ENCODE data around the gene RNF157.
"Not testable (repeated sequence)": the region's sequence is repeated elsewhere in the genome, so short reads cannot be mapped to it uniquely, and the experiment has no call there.

Gene RNF157

GRCh38 chr17:76217081-76217480, 23.2 kb downstream of the RNF157 start:
- H3K36me3 ChIP-seq (ENCODE audit: control insufficient read depth in 4 of 4, insufficient read depth in 4 of 4, low read length in 3 of 4), result no peaks in the 10 kb centered on the region
- ChIA-PET POLR2A (no interaction called here), CTCF (interaction anchor here (0.7 to 1.7 kb wide), 6 partner anchors 9 to 56 kb away, joined by 3 to 4 read pairs (median 3); no protein-coding TSS in a partner anchor)
- H3K27ac ChIP-seq (ENCODE audit: insufficient read depth in 1 of 2, low read depth in 1 of 2, low read length in 2 of 2, poor library complexity in 1 of 2, severe bottlenecking in 2 of 2), result no peak overlapping the region
- H3K4me3 ChIP-seq (ENCODE audit: control insufficient read depth in 1 of 7, extremely low read depth in 1 of 7, insufficient read depth in 4 of 7, low read depth in 2 of 7, low read length in 6 of 7), result no peak overlapping the region
- H3K4me1 ChIP-seq (ENCODE audit: control extremely low read depth in 1 of 4, control insufficient read depth in 4 of 4, insufficient read depth in 4 of 4, low read length in 3 of 4), result no peaks in the 10 kb centered on the region
- no peaks in the 10 kb centered on the region for H3K9me3 ChIP-seq (ENCODE audit: control extremely low read depth in 1 of 5, control insufficient read depth in 4 of 5, insufficient read depth in 2 of 5, low read depth in 1 of 5, low read length in 4 of 5)
- peaks cover 0 to 3% (median 0%) of the 10 kb centered on the region in 5 experiments for H3K27me3 ChIP-seq (replicated peaks in 2 of 5; ENCODE audit: control insufficient read depth in 4 of 5, insufficient read depth in 5 of 5, low read length in 4 of 5)
- no CpG with 5 or more reads among the region's 3 CpGs for WGBS (ENCODE audit: insufficient coverage)
- DNase-seq, result no peak

- Histone ChIP-seq H3K27ac (ENCODE audit: insufficient read depth in 1 of 2, low read depth in 1 of 2, low read length in 2 of 2, poor library complexity in 1 of 2, severe bottlenecking in 2 of 2) (no peak overlapping the region), H3K36me3 (ENCODE audit: control insufficient read depth in 4 of 4, insufficient read depth in 4 of 4, low read length in 3 of 4) (no peaks in the 10 kb centered on the region), H3K4me1 (ENCODE audit: control extremely low read depth in 1 of 4, control insufficient read depth in 4 of 4, insufficient read depth in 4 of 4, low read length in 3 of 4) (no peaks in the 10 kb centered on the region), H3K9me3 (ENCODE audit: control extremely low read depth in 1 of 5, control insufficient read depth in 4 of 5, insufficient read depth in 2 of 5, low read depth in 1 of 5, low read length in 4 of 5) (no peaks in the 10 kb centered on the region), H3K4me3 (ENCODE audit: control insufficient read depth in 1 of 7, extremely low read depth in 1 of 7, insufficient read depth in 4 of 7, low read depth in 2 of 7, low read length in 6 of 7) (no peak overlapping the region), H3K27me3 (replicated peaks in 2 of 5; ENCODE audit: control insufficient read depth in 4 of 5, insufficient read depth in 5 of 5, low read length in 4 of 5) (peaks cover 0 to 3% (median 0%) of the 10 kb centered on the region in 5 experiments)
- DNase-seq, result no peak
- ChIA-PET CTCF (no interaction called here), POLR2A (no interaction called here)
- WGBS (ENCODE audit: insufficient coverage), result no CpG with 5 or more reads among the region's 2 CpGs
Observed at GRCh38 chr17:76213491-76213890, 26.8 kb downstream of the RNF157 start.

- H3K27me3 ChIP-seq (replicated peaks in 2 of 5; ENCODE audit: control insufficient read depth in 4 of 5, insufficient read depth in 5 of 5, low read length in 4 of 5), result no peaks in the 10 kb centered on the region
- CTCF ChIA-PET, result interaction anchor here (1.3 to 2.7 kb wide), 3 partner anchors 10 to 72 kb away, joined by 4 to 11 read pairs (median 4); no protein-coding TSS in a partner anchor
- H3K27ac ChIP-seq (ENCODE audit: insufficient read depth in 1 of 2, low read depth in 1 of 2, low read length in 2 of 2, poor library complexity in 1 of 2, severe bottlenecking in 2 of 2), result no peak overlapping the region
- H3K4me1 ChIP-seq (ENCODE audit: control extremely low read depth in 1 of 4, control insufficient read depth in 4 of 4, insufficient read depth in 4 of 4, low read length in 3 of 4), result no peaks in the 10 kb centered on the region
- H3K36me3 ChIP-seq (ENCODE audit: control insufficient read depth in 4 of 4, insufficient read depth in 4 of 4, low read length in 3 of 4), result no peaks in the 10 kb centered on the region
- DNase-seq, result no peak
- H3K9me3 ChIP-seq (ENCODE audit: control extremely low read depth in 1 of 5, control insufficient read depth in 4 of 5, insufficient read depth in 2 of 5, low read depth in 1 of 5, low read length in 4 of 5), result no peaks in the 10 kb centered on the region
- no peak overlapping the region for H3K4me3 ChIP-seq (ENCODE audit: control insufficient read depth in 1 of 7, extremely low read depth in 1 of 7, insufficient read depth in 4 of 7, low read depth in 2 of 7, low read length in 6 of 7)
- POLR2A ChIA-PET, result no interaction called here
- WGBS (ENCODE audit: insufficient coverage), result 100% methylated on average over 1 of the region's 1 CpG
Observed at GRCh38 chr17:76208120-76208519, 32.2 kb downstream of the RNF157 start.

- ChIA-PET CTCF (interaction anchor here (0.6 to 2.7 kb wide), 6 partner anchors 10 to 188 kb away, joined by 3 to 11 read pairs (median 4); no protein-coding TSS in a partner anchor), POLR2A (interaction anchor here (0.5 kb wide), 1 partner anchor 347 kb away, joined by 4 read pairs; no protein-coding TSS in a partner anchor)
- DNase-seq, result no peak
- H3K4me1 ChIP-seq (ENCODE audit: control extremely low read depth in 1 of 4, control insufficient read depth in 4 of 4, insufficient read depth in 4 of 4, low read length in 3 of 4), result no peaks in the 10 kb centered on the region
- no peaks in the 10 kb centered on the region for H3K27me3 ChIP-seq (replicated peaks in 2 of 5; ENCODE audit: control insufficient read depth in 4 of 5, insufficient read depth in 5 of 5, low read length in 4 of 5)
- H3K4me3 ChIP-seq (ENCODE audit: control insufficient read depth in 1 of 7, extremely low read depth in 1 of 7, insufficient read depth in 4 of 7, low read depth in 2 of 7, low read length in 6 of 7), result no peak overlapping the region
- H3K36me3 ChIP-seq (ENCODE audit: control insufficient read depth in 4 of 4, insufficient read depth in 4 of 4, low read length in 3 of 4), result no peaks in the 10 kb centered on the region
- H3K9me3 ChIP-seq (ENCODE audit: control extremely low read depth in 1 of 5, control insufficient read depth in 4 of 5, insufficient read depth in 2 of 5, low read depth in 1 of 5, low read length in 4 of 5), result no peaks in the 10 kb centered on the region
- H3K27ac ChIP-seq (ENCODE audit: insufficient read depth in 1 of 2, low read depth in 1 of 2, low read length in 2 of 2, poor library complexity in 1 of 2, severe bottlenecking in 2 of 2), result no peak overlapping the region
- WGBS (ENCODE audit: insufficient coverage), result 70% methylated on average over 2 of the region's 7 CpGs
Observed at GRCh38 chr17:76207275-76208059, 32.8 kb downstream of the RNF157 start.

GRCh38 chr17:76205542-76206144, 34.6 kb downstream of the RNF157 start:
- H3K4me3 ChIP-seq (ENCODE audit: control insufficient read depth in 1 of 7, extremely low read depth in 1 of 7, insufficient read depth in 4 of 7, low read depth in 2 of 7, low read length in 6 of 7); H3K9me3 ChIP-seq (ENCODE audit: control extremely low read depth in 1 of 5, control insufficient read depth in 4 of 5, insufficient read depth in 2 of 5, low read depth in 1 of 5, low read length in 4 of 5); H3K4me1 ChIP-seq (ENCODE audit: control extremely low read depth in 1 of 4, control insufficient read depth in 4 of 4, insufficient read depth in 4 of 4, low read length in 3 of 4); H3K27ac ChIP-seq (ENCODE audit: insufficient read depth in 1 of 2, low read depth in 1 of 2, low read length in 2 of 2, poor library complexity in 1 of 2, severe bottlenecking in 2 of 2); DNase-seq; H3K36me3 ChIP-seq (ENCODE audit: control insufficient read depth in 4 of 4, insufficient read depth in 4 of 4, low read length in 3 of 4); POLR2A ChIA-PET; H3K27me3 ChIP-seq (replicated peaks in 2 of 5; ENCODE audit: control insufficient read depth in 4 of 5, insufficient read depth in 5 of 5, low read length in 4 of 5): not testable (repeated sequence)
- 97% methylated on average over 6 of the region's 9 CpGs for WGBS (ENCODE audit: insufficient coverage)
- CTCF ChIA-PET, result interaction anchor here (1.0 to 1.5 kb wide), 3 partner anchors 12 to 85 kb away, joined by 3 read pairs; no protein-coding TSS in a partner anchor

GRCh38 chr17:76204277-76204676, 36.0 kb downstream of the RNF157 start:
- H3K4me3 ChIP-seq (ENCODE audit: control insufficient read depth in 1 of 7, extremely low read depth in 1 of 7, insufficient read depth in 4 of 7, low read depth in 2 of 7, low read length in 6 of 7), result no peak overlapping the region
- H3K36me3 ChIP-seq (ENCODE audit: control insufficient read depth in 4 of 4, insufficient read depth in 4 of 4, low read length in 3 of 4), result no peaks in the 10 kb centered on the region
- H3K27ac ChIP-seq (ENCODE audit: insufficient read depth in 1 of 2, low read depth in 1 of 2, low read length in 2 of 2, poor library complexity in 1 of 2, severe bottlenecking in 2 of 2), result no peak overlapping the region
- H3K27me3 ChIP-seq (replicated peaks in 2 of 5; ENCODE audit: control insufficient read depth in 4 of 5, insufficient read depth in 5 of 5, low read length in 4 of 5), result no peaks in the 10 kb centered on the region
- CTCF ChIA-PET, result no interaction called here
- no peak for DNase-seq
- H3K9me3 ChIP-seq (ENCODE audit: control extremely low read depth in 1 of 5, control insufficient read depth in 4 of 5, insufficient read depth in 2 of 5, low read depth in 1 of 5, low read length in 4 of 5), result no peaks in the 10 kb centered on the region
- H3K4me1 ChIP-seq (ENCODE audit: control extremely low read depth in 1 of 4, control insufficient read depth in 4 of 4, insufficient read depth in 4 of 4, low read length in 3 of 4), result no peaks in the 10 kb centered on the region
- 100% methylated on average over 1 of the region's 3 CpGs for WGBS (ENCODE audit: insufficient coverage)
- POLR2A ChIA-PET, result no interaction called here

GRCh38 chr17:76200354-76200753, 39.9 kb downstream of the RNF157 start:
- ChIA-PET POLR2A (no interaction called here), CTCF (no interaction called here)
- no peak overlapping the region for H3K4me3 ChIP-seq (ENCODE audit: control insufficient read depth in 1 of 7, extremely low read depth in 1 of 7, insufficient read depth in 4 of 7, low read depth in 2 of 7, low read length in 6 of 7)
- DNase-seq, result no peak
- no peaks in the 10 kb centered on the region for H3K27me3 ChIP-seq (replicated peaks in 2 of 5; ENCODE audit: control insufficient read depth in 4 of 5, insufficient read depth in 5 of 5, low read length in 4 of 5)
- WGBS (ENCODE audit: insufficient coverage), result 100% methylated on average over 1 of the region's 4 CpGs
- H3K9me3 ChIP-seq (ENCODE audit: control extremely low read depth in 1 of 5, control insufficient read depth in 4 of 5, insufficient read depth in 2 of 5, low read depth in 1 of 5, low read length in 4 of 5), result no peaks in the 10 kb centered on the region
- no peaks in the 10 kb centered on the region for H3K4me1 ChIP-seq (ENCODE audit: control extremely low read depth in 1 of 4, control insufficient read depth in 4 of 4, insufficient read depth in 4 of 4, low read length in 3 of 4)
- no peak overlapping the region for H3K27ac ChIP-seq (ENCODE audit: insufficient read depth in 1 of 2, low read depth in 1 of 2, low read length in 2 of 2, poor library complexity in 1 of 2, severe bottlenecking in 2 of 2)
- H3K36me3 ChIP-seq (ENCODE audit: control insufficient read depth in 4 of 4, insufficient read depth in 4 of 4, low read length in 3 of 4), result no peaks in the 10 kb centered on the region

Data from common myeloid progenitor, CD34-positive (primary cell).